ENCODE results near the gene MOB3A. TPM values are rescaled to one million over a fixed set of nuclear protein-coding genes. Genes with fewer than 3 reads are reported as not detected.
A peak's percentile ranks its signal among the peaks of the same experiment; 100 is the strongest.
"Not testable (repeated sequence)": the region's sequence is repeated elsewhere in the genome, so short reads cannot be mapped to it uniquely, and the experiment has no call there.

MOB3A gene
- total and polyA plus RNA-seq, 3 donors from 2014 or later: 17.8 to 31.6 (median 22.8) TPM

DNA sequence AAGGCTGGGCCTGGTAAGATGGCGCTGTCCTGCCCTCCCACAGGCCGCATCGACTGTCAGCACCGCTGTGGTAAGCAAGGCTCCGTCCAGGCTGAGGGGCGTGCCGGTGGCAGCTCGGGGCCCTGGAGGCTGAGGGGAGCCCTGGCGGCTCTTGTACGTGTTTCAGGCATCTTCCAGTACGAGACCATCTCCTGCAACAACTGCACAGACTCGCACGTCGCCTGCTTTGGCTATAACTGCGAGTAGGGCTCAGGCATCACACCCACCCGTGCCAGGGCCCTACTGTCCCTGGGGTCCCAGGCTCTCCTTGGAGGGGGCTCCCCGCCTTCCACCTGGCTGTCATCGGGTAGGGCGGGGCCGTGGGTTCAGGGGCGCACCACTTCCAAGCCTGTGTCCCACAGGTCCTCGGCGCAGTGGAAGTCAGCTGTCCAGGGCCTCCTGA, 1.8 kb upstream of the MOB3A start:
- H3K4me3 ChIP-seq: no peak overlapping the region
- intact Hi-C loops (cut with DNase I; ENCODE audit: low total_unique reads): no loop called here
- no peaks in the 10 kb centered on the region for H3K27me3 ChIP-seq
- H3K4me1 ChIP-seq: peaks cover 22% of the 10 kb centered on the region
- 85 to 100% methylated on average over 4 to 23 of the region's 23 CpGs for WGBS, 2 donors
- DNase-seq: no peak
- no peaks in the 10 kb centered on the region for H3K9me3 ChIP-seq
- TF ChIP-seq, protein P1, sequence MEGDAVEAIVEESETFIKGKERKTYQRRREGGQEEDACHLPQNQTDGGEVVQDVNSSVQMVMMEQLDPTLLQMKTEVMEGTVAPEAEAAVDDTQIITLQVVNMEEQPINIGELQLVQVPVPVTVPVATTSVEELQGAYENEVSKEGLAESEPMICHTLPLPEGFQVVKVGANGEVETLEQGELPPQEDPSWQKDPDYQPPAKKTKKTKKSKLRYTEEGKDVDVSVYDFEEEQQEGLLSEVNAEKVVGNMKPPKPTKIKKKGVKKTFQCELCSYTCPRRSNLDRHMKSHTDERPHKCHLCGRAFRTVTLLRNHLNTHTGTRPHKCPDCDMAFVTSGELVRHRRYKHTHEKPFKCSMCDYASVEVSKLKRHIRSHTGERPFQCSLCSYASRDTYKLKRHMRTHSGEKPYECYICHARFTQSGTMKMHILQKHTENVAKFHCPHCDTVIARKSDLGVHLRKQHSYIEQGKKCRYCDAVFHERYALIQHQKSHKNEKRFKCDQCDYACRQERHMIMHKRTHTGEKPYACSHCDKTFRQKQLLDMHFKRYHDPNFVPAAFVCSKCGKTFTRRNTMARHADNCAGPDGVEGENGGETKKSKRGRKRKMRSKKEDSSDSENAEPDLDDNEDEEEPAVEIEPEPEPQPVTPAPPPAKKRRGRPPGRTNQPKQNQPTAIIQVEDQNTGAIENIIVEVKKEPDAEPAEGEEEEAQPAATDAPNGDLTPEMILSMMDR (IDR thresholded peaks at IDR 0.05): no peak
- H3K36me3 ChIP-seq (ENCODE audit: low read depth, missing control alignments): no peaks in the 10 kb centered on the region
- H3K27ac ChIP-seq: no peak overlapping the region

DNA sequence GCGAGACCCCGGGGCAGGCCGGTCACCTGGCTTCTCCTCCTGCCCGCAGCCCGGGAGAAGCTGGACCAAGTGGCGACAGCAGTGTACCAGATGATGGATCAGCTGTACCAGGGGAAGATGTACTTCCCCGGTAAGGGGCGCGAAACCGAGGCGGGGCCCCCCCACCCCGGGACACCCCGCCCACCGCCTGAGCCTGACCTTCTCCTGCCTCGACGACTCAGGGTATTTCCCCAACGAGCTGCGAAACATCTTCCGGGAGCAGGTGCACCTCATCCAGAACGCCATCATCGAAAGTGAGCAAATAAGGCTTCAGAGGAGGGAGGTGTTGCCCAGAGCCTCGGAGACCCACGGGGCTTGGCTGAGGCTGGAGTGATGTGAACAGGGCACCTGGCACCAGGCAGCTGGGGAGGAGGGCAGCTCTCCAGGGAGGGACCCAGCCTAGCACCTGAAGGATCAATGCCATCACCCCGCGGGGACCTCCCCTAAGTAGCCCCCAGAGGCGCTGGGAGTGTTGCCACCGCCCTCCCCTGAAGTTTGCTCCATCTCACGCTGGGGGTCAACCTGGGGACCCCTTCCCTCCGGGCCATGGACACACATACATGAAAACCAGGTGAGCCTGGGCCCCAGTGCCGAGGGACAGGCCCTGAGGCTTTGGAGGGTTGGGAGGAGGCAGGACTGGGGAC, 1.2 kb upstream of the MOB3A start:
- no peaks in the 10 kb centered on the region for H3K9me3 ChIP-seq
- H3K4me3 ChIP-seq: peak overlapping the region; percentile 49 to 68
- no peaks in the 10 kb centered on the region for H3K36me3 ChIP-seq (ENCODE audit: low read depth, missing control alignments)
- intact Hi-C loops (cut with DNase I; ENCODE audit: low total_unique reads): no loop called here
- DNase-seq: no peak
- H3K4me1 ChIP-seq: peaks cover 22% of the 10 kb centered on the region
- H3K27me3 ChIP-seq: no peaks in the 10 kb centered on the region
- TF ChIP-seq POLR2A (IDR thresholded peaks at IDR 0.05): no peak
- TF ChIP-seq, protein P1 (IDR thresholded peaks at IDR 0.05): no peak
- peak overlapping the region; percentile 3 to 69 for H3K27ac ChIP-seq
- WGBS, 2 donors: 13 to 30% methylated on average over 18 to 30 of the region's 30 CpGs

GRCh38 chr19:2096480-2097202, 515 bp upstream of the MOB3A start, which contains the start of gene IZUMO4:
Gene IZUMO4, plus strand, starts transcription at chr19:2096915. Its CDS starts 31 bp downstream, at chr19:2096946.
- no peaks in the 10 kb centered on the region for H3K9me3 ChIP-seq
- H3K36me3 ChIP-seq (ENCODE audit: low read depth, missing control alignments): no peaks in the 10 kb centered on the region
- peak; percentile 99 for DNase-seq
- WGBS, 2 donors: 0% methylated on average over 69 of the region's 70 CpGs; no CpG with 5 or more reads in 1 of the 2 donors
- peak within 1 kb of the TSS; percentile 68 to 87 for H3K4me3 ChIP-seq
- H3K27me3 ChIP-seq: no peaks in the 10 kb centered on the region
- intact Hi-C loops (cut with DNase I; ENCODE audit: low total_unique reads): no loop called here
- TF ChIP-seq, protein P1 (IDR thresholded peaks at IDR 0.05): peak in 2 of 3 experiments; percentile 22 to 40
- TF ChIP-seq POLR2A (IDR thresholded peaks at IDR 0.05): no peak
- H3K27ac ChIP-seq: peak within 1 kb of the TSS; percentile 35 to 95
- peaks cover 24% of the 10 kb centered on the region for H3K4me1 ChIP-seq

DNA sequence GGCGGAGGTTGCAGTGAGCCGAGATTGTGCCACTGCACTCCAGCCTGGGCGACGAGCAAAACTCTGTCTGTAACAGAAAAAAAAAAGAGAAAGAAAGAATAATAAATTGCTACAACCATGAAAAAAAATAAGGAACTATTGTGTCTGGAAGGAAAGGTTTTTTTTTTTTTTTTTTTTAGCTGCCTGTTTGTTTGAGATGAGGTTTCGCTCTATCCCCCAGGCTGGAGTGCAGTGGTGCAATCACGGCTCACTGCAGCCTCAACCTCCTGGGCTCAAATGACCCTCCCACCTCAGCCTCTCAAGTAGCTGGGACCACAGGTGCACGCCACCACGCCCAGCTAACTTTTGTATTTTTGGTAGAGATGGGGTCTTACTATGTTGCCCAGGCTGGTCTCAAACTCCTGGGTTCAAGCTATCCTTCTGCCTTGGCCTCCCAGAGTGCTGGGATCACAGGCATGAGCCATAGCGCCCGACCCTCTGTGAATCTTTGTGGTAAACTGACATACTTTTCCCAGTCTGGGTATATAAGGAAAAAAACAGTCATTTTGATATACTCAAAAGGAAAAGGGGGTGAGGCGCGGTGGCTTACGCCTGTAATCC, 4.1 kb downstream of the MOB3A start:
- DNase-seq; H3K27me3 ChIP-seq; H3K9me3 ChIP-seq; H3K36me3 ChIP-seq (ENCODE audit: low read depth, missing control alignments); H3K4me3 ChIP-seq; intact Hi-C loops (cut with DNase I; ENCODE audit: low total_unique reads): not testable (repeated sequence)
- 87 to 92% methylated on average over 13 of the region's 13 CpGs for WGBS, 2 donors
- Histone ChIP-seq H3K27ac (peak overlapping the region in 1 of 2 donors; percentile 95), H3K4me1 (peaks cover 37% of the 10 kb centered on the region)

GRCh38 chr19:2089727-2090053, 6.4 kb downstream of the MOB3A start:
- no peak for DNase-seq
- Histone ChIP-seq H3K9me3 (no peaks in the 10 kb centered on the region), H3K27ac (peak overlapping the region; percentile 29 to 50), H3K27me3 (no peaks in the 10 kb centered on the region), H3K4me3 (no peak overlapping the region), H3K4me1 (peaks cover 36% of the 10 kb centered on the region), H3K36me3 (ENCODE audit: low read depth, missing control alignments) (no peaks in the 10 kb centered on the region)
- WGBS, 2 donors: 65 to 79% methylated on average over 2 of the region's 2 CpGs
- TF ChIP-seq, protein P1 (IDR thresholded peaks at IDR 0.05): no peak
- TF ChIP-seq POLR2A (IDR thresholded peaks at IDR 0.05): no peak
- intact Hi-C loops (cut with DNase I; ENCODE audit: low total_unique reads): no loop called here
